HG03342 (cell line): Measurements from ENCODE around the gene TLR6.

ENCODE experiments used
- ATAC-seq: cut with Tn5 transposase; IDR thresholded peaks from one replicate; pipeline ENCODE4 v1.9.1; 2021; ENCODE audit warnings: mild to moderate bottlenecking, moderate library complexity; ENCODE audit not compliant: unreplicated experiment

The TLR6 gene, protein sequence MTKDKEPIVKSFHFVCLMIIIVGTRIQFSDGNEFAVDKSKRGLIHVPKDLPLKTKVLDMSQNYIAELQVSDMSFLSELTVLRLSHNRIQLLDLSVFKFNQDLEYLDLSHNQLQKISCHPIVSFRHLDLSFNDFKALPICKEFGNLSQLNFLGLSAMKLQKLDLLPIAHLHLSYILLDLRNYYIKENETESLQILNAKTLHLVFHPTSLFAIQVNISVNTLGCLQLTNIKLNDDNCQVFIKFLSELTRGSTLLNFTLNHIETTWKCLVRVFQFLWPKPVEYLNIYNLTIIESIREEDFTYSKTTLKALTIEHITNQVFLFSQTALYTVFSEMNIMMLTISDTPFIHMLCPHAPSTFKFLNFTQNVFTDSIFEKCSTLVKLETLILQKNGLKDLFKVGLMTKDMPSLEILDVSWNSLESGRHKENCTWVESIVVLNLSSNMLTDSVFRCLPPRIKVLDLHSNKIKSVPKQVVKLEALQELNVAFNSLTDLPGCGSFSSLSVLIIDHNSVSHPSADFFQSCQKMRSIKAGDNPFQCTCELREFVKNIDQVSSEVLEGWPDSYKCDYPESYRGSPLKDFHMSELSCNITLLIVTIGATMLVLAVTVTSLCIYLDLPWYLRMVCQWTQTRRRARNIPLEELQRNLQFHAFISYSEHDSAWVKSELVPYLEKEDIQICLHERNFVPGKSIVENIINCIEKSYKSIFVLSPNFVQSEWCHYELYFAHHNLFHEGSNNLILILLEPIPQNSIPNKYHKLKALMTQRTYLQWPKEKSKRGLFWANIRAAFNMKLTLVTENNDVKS

DNA sequence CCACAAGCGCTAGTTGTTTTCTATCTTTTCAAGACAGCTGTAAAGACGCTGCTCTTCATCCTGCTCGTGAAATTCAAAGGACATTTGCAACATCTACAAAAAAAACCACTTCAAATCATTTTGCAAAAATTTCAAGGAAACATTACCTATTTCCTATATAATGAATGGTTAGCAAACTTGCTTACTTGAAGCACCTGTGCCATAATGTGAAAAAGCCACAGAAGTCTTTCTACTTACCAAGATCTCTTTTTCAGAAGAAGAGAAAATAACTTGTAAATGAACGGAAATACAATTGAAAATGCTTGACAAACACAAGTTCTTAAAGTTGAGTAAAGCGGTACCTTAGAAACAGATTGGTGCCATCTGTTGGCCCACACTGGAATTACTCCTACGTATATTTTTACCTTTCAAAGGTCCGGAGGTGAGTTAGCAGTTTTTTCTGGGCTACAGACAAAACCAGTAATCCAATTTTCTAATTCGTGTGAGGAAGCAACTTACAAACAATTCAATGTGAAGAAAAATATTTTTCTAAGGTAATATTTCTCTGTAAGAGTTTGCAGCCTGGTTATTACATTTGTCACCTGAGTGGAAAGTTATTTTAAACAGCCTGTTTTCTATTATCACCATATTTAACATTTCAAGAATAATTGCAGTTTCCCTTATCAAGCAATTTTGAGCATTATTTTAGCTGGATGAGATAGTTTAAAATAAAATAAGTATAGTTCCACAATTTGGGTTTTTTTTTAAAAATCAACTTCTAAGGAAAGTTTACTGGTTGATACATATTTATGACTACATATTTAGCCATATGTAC lies at the start of gene TLR6:
TLR6 (minus strand) TSS at position 294 of the 814 bp plus-strand sequence. CDS start 27,344 bp downstream, outside the sequence.
- ATAC-seq = no peak

DNA sequence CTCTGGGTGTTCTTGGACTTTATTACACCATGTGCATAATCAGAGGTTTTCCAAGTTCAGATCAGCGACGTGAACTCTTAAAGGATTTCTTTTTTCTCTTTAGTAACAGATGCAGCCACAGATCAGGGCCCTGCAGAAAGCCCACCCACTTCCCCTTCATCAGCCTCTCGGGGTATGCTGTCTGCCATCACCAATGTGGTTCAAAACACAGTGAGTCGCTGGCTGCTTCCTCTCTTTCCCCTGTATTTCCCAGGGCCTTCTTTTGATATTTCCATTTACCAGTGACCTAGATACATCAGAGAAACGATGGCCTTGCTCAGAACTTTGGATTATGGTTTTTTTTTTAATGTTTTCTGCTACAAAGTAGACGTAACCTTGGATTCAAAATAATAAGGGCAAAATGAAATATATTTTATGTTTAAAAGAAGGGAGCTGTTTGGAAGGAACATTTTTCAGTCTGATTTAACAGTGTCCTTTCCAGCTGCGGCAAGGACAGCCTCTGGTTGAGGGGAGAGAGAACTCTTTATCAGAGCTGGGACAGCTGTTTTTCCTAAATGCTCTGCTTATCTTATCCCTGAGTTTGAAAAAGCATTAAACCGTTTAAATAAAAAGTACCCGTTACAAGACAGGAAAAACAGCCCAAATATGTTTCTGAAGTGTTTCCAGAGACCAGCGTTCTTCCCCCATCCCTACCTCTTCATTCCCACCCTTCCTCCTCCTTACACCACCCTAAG lies 49.2 kb upstream of the TLR6 start:
- ATAC-seq = no peak

DNA sequence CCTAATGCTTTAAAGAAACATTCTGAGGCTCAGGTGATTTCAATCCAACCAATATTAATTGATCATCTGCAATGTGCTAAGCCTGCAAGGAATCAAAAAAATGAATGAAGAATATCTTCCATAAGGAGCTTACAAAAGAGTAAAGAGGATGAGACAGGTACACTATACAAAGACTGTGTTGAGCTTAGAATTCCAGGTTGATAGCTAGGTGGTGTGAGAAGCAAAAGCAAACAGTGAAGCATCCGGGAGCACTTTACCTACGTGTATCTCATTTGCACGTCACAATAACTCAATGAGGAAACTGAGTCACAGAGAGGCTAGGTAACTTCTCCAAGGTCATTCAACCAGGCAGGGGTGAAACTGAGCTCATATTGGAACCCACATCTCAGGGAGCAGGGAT lies 48.1 kb upstream of the TLR6 start:
- no peak for ATAC-seq

DNA sequence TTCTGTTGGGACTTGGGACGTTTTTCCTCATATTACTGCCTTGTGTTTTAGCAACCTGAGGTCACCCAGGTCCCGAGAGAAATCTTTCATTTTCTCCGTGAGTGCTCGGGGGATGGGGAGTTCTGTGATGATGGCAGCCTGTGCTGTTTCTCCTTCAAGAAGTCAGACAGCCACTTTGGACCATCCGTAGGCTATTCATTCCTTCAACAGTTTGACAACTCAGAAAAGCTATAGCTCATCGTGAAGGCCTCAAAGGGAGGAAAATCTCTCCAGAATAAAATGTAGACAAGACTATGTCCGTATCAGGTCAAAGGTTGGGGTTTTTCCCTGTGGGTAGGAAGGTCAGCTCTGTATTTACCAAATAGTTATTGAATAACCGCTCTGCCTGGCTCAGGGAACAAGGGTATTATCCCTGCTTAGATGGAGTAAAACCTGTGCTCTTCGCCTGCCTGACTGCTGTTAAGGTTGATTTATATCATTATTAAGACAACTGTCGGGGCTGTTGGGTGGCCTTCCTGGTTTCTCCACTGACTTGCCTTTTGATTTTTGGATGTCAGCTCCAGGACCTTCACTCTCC lies 47.6 kb upstream of the TLR6 start:
- no peak for ATAC-seq

DNA sequence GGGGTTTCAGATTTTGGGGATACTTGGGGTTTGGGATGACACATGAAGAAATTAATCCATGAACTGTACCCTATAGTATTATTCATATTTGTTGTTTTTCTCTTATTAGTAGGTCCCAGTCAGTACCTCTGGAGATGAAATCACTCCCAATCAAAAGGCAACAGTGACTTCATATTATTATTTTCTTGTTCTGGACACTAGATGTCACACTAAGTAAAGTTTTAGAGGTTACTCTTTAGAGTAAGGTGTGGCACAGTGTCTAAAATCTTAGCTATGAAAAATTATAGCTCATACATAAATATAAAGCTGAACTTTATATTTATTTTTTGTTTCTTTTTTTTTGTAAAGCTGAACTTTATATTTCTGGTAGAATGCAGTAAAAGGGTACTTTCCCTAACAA lies 46.1 kb upstream of the TLR6 start:
- ATAC-seq = no peak

DNA sequence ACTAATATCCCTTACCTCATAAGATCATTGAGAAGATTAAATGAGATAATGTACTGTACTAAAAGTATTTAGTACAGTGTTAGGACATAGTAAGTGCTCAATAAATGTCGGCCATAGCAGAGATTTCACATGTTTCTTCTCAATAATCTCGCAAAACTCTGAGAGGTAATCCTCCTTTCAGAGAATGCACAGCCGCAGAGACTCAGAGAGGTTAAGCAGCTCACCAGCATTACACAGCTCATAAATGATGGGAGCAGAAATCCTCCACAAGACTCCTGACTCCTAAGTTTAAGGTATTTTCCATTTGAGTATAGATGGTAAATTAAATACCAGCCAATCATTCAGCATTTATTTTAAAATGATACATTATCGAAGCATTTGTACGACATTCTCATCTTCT lies 45.6 kb upstream of the TLR6 start:
- no peak for ATAC-seq

DNA sequence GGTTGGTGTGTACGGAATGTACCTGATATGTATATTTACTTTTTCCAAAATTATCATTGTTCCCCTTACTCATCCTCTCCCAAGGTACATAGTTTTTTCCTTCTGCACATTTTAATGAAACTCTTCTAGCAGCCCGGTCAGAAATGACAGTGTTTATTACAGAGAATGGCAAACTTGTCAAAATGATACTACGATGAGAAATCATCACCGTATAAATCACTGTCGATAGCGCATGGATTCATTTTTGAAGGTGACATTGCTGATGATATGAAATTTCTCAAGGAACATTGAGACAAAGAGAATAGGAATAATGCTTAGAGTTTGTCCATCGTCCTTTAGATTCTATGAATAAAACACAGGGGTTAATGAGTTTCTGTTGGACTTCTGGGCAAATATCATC lies 41.6 kb upstream of the TLR6 start:
- no peak for ATAC-seq

DNA sequence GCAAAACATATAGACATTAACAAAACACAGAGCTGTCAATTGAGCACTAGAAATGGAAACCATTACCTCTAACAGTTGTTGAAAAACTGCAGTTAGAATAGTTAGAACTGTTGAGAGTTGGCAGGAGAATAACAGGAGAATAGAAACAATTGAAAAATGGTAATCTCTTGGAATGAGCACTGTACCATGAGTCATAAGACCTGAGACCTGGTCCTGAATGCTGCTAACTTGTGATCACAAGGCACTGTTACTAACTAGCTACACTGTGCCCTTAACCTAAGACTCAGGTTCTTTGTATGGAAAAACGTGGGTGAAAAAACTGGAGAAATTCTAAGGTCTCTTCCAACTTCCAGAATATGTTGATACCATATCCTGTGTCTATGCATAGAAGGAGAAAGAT lies 40.3 kb upstream of the TLR6 start:
- no peak for ATAC-seq

DNA sequence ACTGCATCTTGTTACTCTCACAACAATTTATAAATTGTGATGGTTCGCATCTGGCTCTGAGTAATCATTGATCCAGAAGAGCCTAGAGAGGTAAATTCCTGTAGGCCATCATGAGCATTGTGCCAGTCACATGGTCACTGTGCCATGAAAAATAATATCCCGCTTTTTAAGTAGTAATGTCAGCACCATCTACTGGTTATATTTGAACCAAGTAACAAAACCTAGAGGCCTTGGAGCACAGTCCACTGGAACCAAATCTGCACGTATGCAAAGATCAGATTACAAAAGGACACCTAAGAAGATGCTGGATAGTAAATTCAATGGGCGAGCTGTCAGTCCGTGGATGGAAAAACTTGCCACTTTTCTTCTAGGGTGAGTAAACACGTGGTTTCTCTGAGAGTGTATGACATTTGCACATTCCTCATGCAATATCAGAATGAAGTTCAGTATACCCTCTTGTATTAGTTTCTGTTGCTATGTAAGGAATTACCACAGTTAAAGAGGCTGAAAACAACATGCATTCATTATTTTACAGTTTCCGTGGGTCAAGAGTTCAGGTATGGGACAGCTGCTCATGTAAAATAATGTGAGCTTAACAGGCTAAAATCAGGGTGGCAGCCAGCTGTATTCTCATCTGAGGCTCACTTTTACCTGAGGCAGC lies 37.8 kb upstream of the TLR6 start:
- ATAC-seq = no peak

DNA sequence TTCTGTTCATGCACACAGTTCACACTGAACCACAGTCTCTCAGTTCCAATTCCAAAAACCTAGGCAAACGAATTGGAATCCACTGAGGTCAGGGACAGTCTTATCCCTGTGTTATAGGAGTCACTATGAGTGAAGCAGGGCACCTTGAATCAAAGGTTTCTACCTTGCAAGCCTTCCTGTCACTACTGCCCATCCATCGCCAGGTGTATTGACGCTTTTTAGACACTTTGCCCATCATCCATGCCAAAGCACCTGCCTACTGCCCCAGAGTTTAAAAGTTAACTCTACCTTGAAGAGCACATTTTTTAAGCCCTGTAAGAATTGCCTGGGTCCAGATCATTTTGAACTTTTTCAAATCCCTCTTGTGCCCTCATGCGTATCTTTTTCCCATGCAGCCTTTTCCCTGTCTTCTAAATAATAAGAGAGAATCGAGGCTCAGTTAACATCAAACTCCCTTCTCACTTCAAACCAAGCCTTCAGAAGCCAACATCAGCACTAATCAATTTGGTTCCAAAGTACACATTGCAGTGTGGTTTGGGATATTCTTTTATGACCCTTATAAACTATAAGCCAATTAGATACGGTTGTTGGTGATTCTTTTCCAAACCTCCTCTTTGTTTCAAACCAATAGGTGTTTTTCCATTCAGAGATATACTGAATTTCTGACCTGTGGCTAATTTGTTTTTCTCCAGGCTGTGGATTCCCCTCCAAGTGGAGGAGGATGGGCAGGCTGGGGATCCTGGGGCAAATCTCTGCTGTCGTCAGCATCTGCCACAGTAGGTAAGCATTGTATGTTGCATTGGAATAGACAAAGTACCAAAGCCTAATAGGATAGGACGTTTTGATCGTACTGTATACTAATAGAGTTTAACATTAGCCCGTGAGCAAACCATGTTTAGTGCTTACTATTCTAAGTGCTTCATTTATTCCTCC lies 34.7 kb upstream of the TLR6 start:
- no peak for ATAC-seq

DNA sequence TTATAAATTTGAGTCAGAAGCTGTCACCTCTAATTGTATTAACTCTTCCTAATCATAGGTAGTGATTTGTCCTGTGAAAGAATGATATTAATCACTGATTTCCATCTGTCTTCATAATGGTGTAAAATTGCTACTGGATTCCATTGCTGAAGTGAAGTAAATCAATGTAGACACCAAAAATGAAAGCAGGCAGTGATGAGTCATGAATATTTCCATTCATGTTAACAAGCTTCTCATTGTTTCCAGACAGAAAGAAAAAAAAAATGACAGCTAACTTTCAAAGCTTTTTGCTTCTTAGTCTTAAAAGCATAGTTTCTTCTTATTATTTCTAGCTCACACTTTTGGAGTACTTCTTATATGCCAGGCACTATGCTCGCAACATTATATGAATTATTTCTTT lies 32.5 kb upstream of the TLR6 start:
- no peak for ATAC-seq

DNA sequence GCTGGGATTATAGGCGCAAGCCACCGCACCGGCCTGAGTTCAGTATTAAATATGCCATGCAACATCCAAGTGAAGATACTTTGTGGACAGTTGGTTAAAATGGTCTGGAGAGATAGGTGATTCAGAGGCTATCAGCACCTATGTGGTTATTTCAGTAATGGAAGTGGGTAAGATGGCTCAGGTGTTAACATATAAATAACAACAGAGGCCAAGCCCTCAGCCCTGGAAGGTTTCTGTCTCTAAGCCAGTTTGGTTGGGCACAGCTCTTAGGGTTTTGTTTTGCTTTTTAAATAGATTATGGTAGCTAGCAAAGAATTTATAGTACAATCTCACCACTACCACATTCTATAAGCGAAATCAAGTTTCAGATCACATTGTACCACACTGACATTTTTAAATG lies 27.6 kb upstream of the TLR6 start:
- ATAC-seq = no peak

DNA sequence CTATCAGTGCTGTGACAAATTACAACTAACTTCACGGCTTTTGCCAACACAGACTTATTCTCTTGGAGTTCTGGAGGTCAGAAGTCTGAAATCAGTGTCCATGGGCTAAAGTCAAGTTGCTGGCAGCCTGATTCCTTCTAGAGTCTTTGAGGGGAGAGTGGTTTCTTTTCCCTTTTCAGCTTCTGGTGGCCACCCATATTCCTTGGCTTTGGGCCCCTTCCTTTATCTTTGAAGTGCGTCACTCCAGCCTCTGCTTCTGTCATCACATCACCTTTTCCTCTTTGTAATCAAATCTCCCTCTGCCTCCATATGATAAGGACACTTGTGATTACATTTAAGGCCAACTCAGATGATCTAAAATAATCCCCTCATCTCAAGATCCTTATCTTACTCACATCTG lies 20.0 kb upstream of the TLR6 start:
- ATAC-seq = no peak

DNA sequence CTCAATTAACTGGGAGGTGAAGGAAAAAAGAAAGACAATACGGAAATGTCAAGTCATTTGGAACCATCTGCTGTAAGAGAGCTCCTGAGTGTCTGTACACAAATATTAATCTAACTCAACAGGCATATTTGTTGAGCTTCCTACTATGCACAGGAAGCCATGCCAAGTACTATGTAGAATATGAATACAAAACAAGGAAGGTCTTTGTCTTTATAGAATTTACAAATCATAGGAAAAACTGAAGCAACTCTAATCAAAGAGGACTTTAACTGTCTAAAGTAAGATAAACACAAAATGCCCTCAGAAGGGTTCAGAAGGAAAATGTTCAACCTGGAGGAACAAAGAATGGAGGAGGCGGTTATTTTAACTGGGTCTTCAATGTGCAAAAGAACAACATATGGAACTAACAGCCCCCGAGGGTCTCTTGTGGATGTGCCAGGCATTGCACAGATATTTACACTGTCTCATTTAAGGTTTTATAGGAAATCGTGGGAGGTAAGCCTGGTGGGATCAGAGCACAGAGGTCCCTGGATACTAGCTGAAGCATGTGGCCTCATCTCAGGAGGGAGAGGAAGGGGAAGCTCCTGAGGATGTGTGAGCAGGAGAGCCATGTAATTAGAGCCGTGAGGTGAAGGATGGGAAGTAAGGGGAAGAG lies 16.8 kb upstream of the TLR6 start:
- ATAC-seq = no peak

DNA sequence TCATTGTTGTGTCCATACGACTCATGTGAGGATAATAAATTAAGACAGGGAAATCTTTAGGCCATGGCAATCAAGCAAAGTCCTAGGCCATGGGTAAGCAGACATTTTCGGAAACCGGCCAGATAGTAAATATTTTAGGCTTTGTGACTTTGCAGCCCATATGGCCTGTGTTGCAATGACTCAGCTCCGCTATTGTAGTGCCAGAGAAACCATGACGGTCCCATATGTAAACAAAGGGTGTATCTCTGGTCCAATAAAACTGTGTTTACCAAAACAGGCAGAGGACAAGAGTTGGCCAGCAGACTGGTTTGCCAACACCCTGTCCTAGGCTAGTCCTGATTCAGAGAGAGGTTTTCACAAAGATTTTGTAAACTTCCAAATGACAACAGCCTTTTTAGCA lies 16.0 kb upstream of the TLR6 start:
- no peak for ATAC-seq

DNA sequence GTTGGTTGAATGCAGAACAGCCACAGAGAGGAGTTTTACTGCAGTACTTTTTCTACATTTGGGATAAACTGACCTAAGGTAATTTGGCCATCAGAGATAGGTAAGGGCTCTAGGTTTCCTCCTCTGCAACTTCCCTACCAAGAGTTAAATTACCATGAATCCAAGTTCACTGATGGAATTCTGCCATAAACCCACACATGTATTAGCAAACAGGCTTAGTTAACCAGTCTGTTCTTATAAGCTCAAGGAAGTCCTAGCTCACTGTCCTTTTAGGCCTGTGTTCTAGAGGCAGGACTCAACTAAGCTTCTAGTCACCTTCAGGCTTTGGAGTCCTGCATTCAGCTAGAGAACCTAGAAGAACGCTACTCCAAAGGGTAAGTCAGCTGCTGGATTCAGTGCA lies 15.0 kb upstream of the TLR6 start:
- no peak for ATAC-seq

DNA sequence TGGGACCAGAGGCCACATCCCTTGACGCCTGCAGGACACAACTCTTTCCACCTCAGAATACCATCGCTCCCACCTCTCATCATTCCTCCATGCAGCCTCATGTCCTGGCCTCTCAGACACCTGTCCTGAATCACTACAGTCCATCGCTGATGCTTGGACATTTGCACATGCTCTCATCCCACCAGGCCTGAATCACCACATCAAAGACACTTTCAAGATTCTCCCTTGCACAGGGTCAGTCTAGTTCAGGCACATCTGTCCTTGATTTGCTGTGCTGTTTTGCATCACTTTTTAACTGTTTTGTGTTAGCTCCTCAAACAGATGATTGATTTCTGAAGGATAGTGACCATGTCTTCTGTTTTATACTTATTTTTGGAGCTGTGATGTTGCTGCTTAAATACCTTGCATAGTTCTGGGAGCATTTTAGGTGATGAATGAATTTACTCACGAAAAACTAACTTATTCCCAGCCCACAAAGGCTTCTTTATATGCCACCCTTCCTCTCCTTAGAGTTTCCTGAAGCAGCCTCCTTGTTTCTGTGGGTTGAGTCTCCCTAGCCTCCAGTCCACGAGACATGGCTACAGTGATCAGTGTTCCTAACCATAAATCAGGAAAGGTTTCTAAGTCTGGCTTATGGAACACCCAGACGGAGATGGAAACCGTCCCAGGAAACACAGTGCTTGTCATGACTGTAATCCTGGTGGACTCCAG lies 13.6 kb upstream of the TLR6 start:
- ATAC-seq = no peak

DNA sequence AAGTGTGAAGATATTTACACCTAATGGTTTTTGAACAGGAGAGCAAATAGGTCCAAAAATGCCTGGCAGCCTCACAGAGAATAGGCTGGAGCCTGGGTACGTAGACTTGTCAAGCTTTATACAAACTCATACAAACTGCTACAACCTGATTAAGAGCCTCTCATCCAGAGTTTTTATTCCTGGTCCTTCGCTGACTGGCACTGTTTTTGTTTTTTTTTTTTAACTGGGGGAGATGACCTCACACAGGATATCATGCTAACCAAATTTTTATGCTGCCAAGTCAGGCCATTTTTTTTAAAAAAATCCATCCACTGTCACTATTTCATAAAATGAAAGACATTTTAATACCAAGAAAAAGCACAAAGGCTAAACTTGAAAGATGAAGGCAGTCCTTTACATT lies 12.9 kb upstream of the TLR6 start:
- no peak for ATAC-seq
